Gastroesophageal sphincter (tissue), 4 donors: ENCODE measurements around the gene CTNNA1. TPM values are rescaled to one million over a fixed set of nuclear protein-coding genes. Genes with fewer than 3 reads are reported as not detected.
A peak's percentile ranks its signal among the peaks of the same experiment; 100 is the strongest.

Experiments used
- ATAC-seq: fragments of 150-250 bp; one replicate; pipeline ENCODE4 v1.9.1; 2016; ENCODE audit warnings: mild to moderate bottlenecking, moderate library complexity
- H3K27ac ChIP-seq, 4 donors: fragments of 200-600 bp; sonication (generic) in 3 of 4; 1 replicate in 3 of 4; 2 replicates in 1 of 4; pipeline ENCODE4 v1.5.1; 2016 to 2019
- H3K27me3 ChIP-seq: fragments of 200-600 bp; sonication (generic); one replicate; pipeline ENCODE4 v1.5.1; 2019
- H3K36me3 ChIP-seq, 2 donors: fragments of 200-600 bp; sonication (generic); one replicate each; pipeline ENCODE4 v1.5.1; 2019; ENCODE audit warnings: control low read depth in 1 of 2
- H3K4me1 ChIP-seq, 3 donors: fragments of 200-600 bp; sonication (generic); 1 replicate in 2 of 3; 2 replicates in 1 of 3; pipeline ENCODE4 v1.5.1; 2016 to 2019; ENCODE audit warnings: control low read depth in 2 of 3
- H3K4me3 ChIP-seq, 2 donors: fragments of 200-600 bp; sonication (generic); one replicate each; pipeline ENCODE4 v1.5.1; 2019; ENCODE audit warnings: mild to moderate bottlenecking in 1 of 2, moderate library complexity in 1 of 2
- H3K9me3 ChIP-seq, 3 donors: fragments of 200-600 bp; sonication (generic); one replicate each; pipeline ENCODE4 v1.5.1; 2017 to 2019; ENCODE audit warnings: control low read depth in 2 of 3
- EP300 ChIP-seq: sonication (generic); formaldehyde crosslinking; IDR thresholded peaks from one replicate; pipeline ENCODE4 v1.6.1; 2017; ENCODE audit warnings: antibody characterized with exemption, mild to moderate bottlenecking
- POLR2A ChIP-seq, 2 donors: fragments of 450-650 bp; IDR thresholded peaks; one replicate each; pipeline ENCODE4 v1.6.1; 2017; ENCODE audit warnings: antibody characterized with exemption in 2 of 2, mild to moderate bottlenecking in 2 of 2, moderate library complexity in 1 of 2
- POLR2AphosphoS5 ChIP-seq: sonication (generic); formaldehyde crosslinking; IDR thresholded peaks from one replicate; pipeline ENCODE4 v1.6.1; 2017; ENCODE audit warnings: antibody characterized with exemption
- WGBS, 2 donors: methylation state at CpG; one replicate each; pipeline ENCODE4 v1.1.5; 2018; ENCODE audit warnings: low coverage in 1 of 2; 5-methylcytosine and 5-hydroxymethylcytosine counted together
- total RNA-seq, 4 donors: library from RNA; depleted of rRNA; stranded (reverse); fragments of >200 nt; gene quantifications; one replicate each; pipeline ENCODE4 v1.1.0, GENCODE V29; 2016
- TF ChIP-seq, protein P1 (sequence below), 4 experiments: fragments of 200-600 bp in 2 of 4; fragments of 450-650 bp in 2 of 4; sonication (generic) in 1 of 4; IDR thresholded peaks; one replicate each; pipeline ENCODE4 v1.5.1; 2017 to 2019; ENCODE audit warnings: antibody characterized with exemption in 4 of 4, mild to moderate bottlenecking in 2 of 4, moderate library complexity in 2 of 4

CTNNA1 gene
- total RNA-seq, 4 donors from 2014 or later: 289 to 425 (median 365) TPM

DNA sequence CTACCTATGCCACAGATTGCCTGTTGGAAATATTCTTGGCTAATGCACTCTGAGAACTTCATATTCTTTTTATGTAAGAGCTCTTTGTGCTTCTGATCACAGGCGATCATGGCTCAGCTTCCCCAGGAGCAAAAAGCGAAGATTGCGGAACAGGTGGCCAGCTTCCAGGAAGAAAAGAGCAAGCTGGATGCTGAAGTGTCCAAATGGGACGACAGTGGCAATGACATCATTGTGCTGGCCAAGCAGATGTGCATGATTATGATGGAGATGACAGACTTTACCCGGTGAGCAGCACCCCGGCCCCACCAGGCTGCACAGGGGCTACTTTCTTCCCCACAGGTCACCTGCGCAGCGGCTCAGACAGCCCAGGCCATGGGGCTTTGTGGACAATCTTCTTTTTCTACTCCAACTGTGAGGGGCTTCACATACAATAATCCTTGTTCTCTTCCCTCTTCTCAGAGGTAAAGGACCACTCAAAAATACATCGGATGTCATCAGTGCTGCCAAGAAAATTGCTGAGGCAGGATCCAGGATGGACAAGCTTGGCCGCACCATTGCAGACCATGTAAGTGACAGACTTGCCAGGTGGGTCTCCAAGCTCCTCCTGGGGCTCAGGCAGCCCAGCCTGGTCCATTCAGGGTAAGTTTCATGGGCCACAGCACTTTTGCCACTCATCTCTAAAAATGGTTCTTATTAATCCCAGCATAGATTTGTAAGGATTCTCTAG, 177.3 kb downstream of the CTNNA1 start:
- Histone ChIP-seq H3K9me3 (no peaks in the 10 kb centered on the region), H3K36me3 (peaks cover 5 to 98% of the 10 kb centered on the region in 2 donors), H3K4me3 (no peak overlapping the region), H3K4me1 (peaks cover 0 to 30% (median 4%) of the 10 kb centered on the region in 3 donors), H3K27ac (no peak overlapping the region), H3K27me3 (no peaks in the 10 kb centered on the region)
- ATAC-seq: no peak
- 17 to 60% methylated on average over 1 to 6 of the region's 10 CpGs for WGBS, 2 donors
- TF ChIP-seq POLR2A (IDR thresholded peaks at IDR 0.05): no peak
- no peak for TF ChIP-seq POLR2AphosphoS5

DNA sequence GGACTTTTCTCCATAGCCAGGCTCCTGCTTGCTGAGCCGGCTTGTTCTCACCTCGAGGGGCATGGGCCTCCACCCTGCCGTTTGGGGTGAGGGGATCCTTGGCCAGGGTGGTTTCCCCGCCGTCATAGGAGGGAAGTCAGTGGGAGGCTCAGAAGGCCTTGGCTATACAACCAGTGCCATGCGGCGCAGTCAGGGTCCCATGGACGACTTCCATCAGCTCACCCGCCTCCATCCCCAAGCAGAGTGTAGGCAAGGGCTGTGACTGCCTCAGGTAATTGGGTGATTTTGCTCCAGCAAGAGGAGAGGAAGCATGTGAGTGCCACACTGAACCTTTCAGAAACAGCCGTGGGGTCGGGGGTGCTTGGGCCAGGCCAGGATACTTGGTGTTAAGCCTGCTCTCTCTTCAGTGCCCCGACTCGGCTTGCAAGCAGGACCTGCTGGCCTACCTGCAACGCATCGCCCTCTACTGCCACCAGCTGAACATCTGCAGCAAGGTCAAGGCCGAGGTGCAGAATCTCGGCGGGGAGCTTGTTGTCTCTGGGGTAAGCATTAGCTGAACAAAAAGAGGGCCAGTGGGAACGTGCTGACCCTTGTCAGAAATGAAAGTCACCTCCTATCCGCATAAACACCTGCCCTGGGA, 179.1 kb downstream of the CTNNA1 start:
- TF ChIP-seq, protein P1, sequence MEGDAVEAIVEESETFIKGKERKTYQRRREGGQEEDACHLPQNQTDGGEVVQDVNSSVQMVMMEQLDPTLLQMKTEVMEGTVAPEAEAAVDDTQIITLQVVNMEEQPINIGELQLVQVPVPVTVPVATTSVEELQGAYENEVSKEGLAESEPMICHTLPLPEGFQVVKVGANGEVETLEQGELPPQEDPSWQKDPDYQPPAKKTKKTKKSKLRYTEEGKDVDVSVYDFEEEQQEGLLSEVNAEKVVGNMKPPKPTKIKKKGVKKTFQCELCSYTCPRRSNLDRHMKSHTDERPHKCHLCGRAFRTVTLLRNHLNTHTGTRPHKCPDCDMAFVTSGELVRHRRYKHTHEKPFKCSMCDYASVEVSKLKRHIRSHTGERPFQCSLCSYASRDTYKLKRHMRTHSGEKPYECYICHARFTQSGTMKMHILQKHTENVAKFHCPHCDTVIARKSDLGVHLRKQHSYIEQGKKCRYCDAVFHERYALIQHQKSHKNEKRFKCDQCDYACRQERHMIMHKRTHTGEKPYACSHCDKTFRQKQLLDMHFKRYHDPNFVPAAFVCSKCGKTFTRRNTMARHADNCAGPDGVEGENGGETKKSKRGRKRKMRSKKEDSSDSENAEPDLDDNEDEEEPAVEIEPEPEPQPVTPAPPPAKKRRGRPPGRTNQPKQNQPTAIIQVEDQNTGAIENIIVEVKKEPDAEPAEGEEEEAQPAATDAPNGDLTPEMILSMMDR (IDR thresholded peaks at IDR 0.05): no peak
- TF ChIP-seq POLR2A (IDR thresholded peaks at IDR 0.05) (no peak), EP300 (no peak), POLR2AphosphoS5 (no peak)
- no peaks in the 10 kb centered on the region for H3K27me3 ChIP-seq
- no peak overlapping the region for H3K4me3 ChIP-seq
- WGBS, 2 donors: 80 to 90% methylated on average over 2 to 7 of the region's 20 CpGs
- peaks cover 5 to 91% of the 10 kb centered on the region in 2 donors for H3K36me3 ChIP-seq
- H3K27ac ChIP-seq: no peak overlapping the region
- peaks cover 0 to 23% (median 4%) of the 10 kb centered on the region in 3 donors for H3K4me1 ChIP-seq
- no peak for ATAC-seq
- no peaks in the 10 kb centered on the region for H3K9me3 ChIP-seq

DNA sequence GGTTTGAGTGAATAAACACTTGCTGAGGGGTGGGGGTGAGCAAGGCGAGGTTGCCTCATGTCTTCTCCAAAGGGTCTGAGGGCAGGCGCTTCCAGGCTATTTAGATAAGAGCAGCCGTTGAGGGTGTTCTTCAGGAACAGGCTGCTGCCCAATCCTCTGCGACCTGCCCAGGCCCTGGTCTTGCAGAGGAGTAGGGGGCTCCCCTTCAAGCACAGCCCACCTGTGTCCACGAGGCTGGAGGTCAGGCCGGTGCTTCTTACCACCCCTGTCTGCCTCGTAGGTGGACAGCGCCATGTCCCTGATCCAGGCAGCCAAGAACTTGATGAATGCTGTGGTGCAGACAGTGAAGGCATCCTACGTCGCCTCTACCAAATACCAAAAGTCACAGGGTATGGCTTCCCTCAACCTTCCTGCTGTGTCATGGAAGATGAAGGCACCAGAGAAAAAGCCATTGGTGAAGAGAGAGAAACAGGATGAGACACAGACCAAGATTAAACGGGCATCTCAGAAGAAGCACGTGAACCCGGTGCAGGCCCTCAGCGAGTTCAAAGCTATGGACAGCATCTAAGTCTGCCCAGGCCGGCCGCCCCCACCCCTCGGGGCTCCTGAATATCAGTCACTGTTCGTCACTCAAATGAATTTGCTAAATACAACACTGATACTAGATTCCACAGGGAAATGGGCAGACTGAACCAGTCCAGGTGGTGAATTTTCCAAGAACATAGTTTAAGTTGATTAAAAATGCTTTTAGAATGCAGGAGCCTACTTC, 180.5 kb downstream of the CTNNA1 start:
- TF ChIP-seq POLR2AphosphoS5: no peak
- TF ChIP-seq EP300: no peak
- no peak for TF ChIP-seq POLR2A (IDR thresholded peaks at IDR 0.05)
- TF ChIP-seq, protein P1 (IDR thresholded peaks at IDR 0.05): no peak
- no peaks in the 10 kb centered on the region for H3K9me3 ChIP-seq
- no peak for ATAC-seq
- H3K27me3 ChIP-seq: no peaks in the 10 kb centered on the region
- WGBS, 2 donors: 85 to 91% methylated on average over 7 to 8 of the region's 18 CpGs
- H3K4me3 ChIP-seq: no peak overlapping the region
- H3K36me3 ChIP-seq: peaks cover 5 to 82% of the 10 kb centered on the region in 2 donors
- peaks cover 0 to 12% (median 0%) of the 10 kb centered on the region in 3 donors for H3K4me1 ChIP-seq
- H3K27ac ChIP-seq: no peak overlapping the region

DNA sequence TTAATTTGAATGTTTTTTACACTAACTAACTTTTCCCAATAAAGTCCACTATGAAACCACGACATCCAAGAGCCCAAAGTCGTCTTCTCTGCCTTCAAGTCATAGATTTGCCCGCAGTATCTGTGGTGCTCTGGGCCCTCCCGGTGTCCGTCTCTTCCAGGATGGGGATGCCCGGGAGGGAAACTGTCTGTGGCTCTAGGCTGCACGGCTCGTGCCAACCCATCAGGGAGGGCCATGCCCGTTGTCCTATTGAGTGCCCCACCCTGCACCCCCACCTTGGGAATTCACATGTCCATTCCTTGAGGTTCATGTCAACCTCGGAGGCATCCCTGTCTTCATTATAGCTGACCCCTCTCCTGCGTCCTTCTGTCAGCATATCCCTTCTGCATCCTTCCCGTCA, 181.7 kb downstream of the CTNNA1 start:
- no peak overlapping the region for H3K27ac ChIP-seq
- no peak overlapping the region for H3K4me3 ChIP-seq
- H3K9me3 ChIP-seq: no peaks in the 10 kb centered on the region
- no peaks in the 10 kb centered on the region for H3K27me3 ChIP-seq
- TF ChIP-seq EP300 (no peak), POLR2AphosphoS5 (peak; percentile 12)
- peaks cover 0 to 7% (median 0%) of the 10 kb centered on the region in 3 donors for H3K4me1 ChIP-seq
- peaks cover 5 to 70% of the 10 kb centered on the region in 2 donors for H3K36me3 ChIP-seq
- ATAC-seq: no peak
- WGBS, 2 donors: 78 to 85% methylated on average over 4 to 9 of the region's 12 CpGs

DNA sequence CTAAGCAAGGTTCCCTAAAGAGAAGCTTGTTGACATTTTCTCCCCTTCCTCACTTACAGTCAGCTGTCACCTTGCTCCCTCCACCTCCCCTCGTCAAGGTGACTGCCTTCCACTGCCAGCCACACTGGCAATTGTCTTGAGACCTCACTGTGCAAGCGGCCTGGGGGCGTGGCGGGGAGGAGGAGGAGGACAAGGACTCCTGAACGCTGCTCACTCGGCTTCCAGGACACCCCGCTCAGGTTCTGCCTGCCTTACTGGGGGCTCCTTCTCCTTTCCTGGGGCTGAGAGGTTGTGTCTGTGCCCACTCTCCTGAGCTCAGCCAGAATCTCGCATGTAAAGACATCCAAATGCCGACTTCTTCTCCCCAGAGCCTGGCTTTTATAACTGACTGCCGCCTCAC, 182.2 kb downstream of the CTNNA1 start:
- Histone ChIP-seq H3K27ac (peak overlapping the region in 1 of 4 donors; percentile 24), H3K4me1 (peaks cover 0 to 7% (median 0%) of the 10 kb centered on the region in 3 donors), H3K9me3 (no peaks in the 10 kb centered on the region), H3K36me3 (peaks cover 5 to 65% of the 10 kb centered on the region in 2 donors), H3K27me3 (no peaks in the 10 kb centered on the region), H3K4me3 (no peak overlapping the region)
- no peak for ATAC-seq
- 73 to 85% methylated on average over 3 to 4 of the region's 10 CpGs for WGBS, 2 donors
- TF ChIP-seq POLR2A (IDR thresholded peaks at IDR 0.05) (no peak), EP300 (no peak), POLR2AphosphoS5 (no peak)
- TF ChIP-seq, protein P1 (IDR thresholded peaks at IDR 0.05): no peak
